ENCODE results near the gene DPP3. TPM values are rescaled to one million over a fixed set of nuclear protein-coding genes. Genes with fewer than 3 reads are reported as not detected.
A peak's percentile ranks its signal among the peaks of the same experiment; 100 is the strongest.
"Not testable (repeated sequence)": the region's sequence is repeated elsewhere in the genome, so short reads cannot be mapped to it uniquely, and the experiment has no call there.

Gene DPP3
- total RNA-seq, 1 donor from 2014 or later = 106 TPM

- DNase-seq (ENCODE audit: low read depth) = no peak
- TF ChIP-seq CTCF (conservative IDR thresholded peaks at IDR 0.05; ENCODE audit: low read depth, low read length) = no peak
- H3K4me3 ChIP-seq (ENCODE audit: low read depth, low read length) = no peak overlapping the region
Observed at GRCh38 chr11:66532784-66533183, 52.5 kb downstream of the DPP3 start.

- DNase-seq (ENCODE audit: low read depth) = no peak
- no peak for TF ChIP-seq CTCF (conservative IDR thresholded peaks at IDR 0.05; ENCODE audit: low read depth, low read length)
- no peak overlapping the region for H3K4me3 ChIP-seq (ENCODE audit: low read depth, low read length)
Observed at GRCh38 chr11:66539170-66539869, 59.1 kb downstream of the DPP3 start.

GRCh38 chr11:66539870-66540213 is 59.6 kb downstream of the DPP3 start:
- no peak for DNase-seq (ENCODE audit: low read depth)
- TF ChIP-seq CTCF (conservative IDR thresholded peaks at IDR 0.05; ENCODE audit: low read depth, low read length) = no peak
- H3K4me3 ChIP-seq (ENCODE audit: low read depth, low read length) = no peak overlapping the region

GRCh38 chr11:66540598-66540997 is 60.4 kb downstream of the DPP3 start:
- not testable (repeated sequence) for DNase-seq (ENCODE audit: low read depth)

GRCh38 chr11:66541892-66542291 is 61.7 kb downstream of the DPP3 start:
- no peak overlapping the region for H3K4me3 ChIP-seq (ENCODE audit: low read depth, low read length)
- no peak for TF ChIP-seq CTCF (conservative IDR thresholded peaks at IDR 0.05; ENCODE audit: low read depth, low read length)
- no peak for DNase-seq (ENCODE audit: low read depth)

More at GRCh38 chr11:66540598-66540997, 60.4 kb downstream of the DPP3 start:
- not testable (repeated sequence) for H3K4me3 ChIP-seq (ENCODE audit: low read depth, low read length)

- DNase-seq (ENCODE audit: low read depth) = no peak
- no peak for TF ChIP-seq CTCF (conservative IDR thresholded peaks at IDR 0.05; ENCODE audit: low read depth, low read length)
Observed at GRCh38 chr11:66542362-66542761, 62.1 kb downstream of the DPP3 start.

GRCh38 chr11:66543263-66544107 is 63.3 kb downstream of the DPP3 start:
- no peak overlapping the region for H3K4me3 ChIP-seq (ENCODE audit: low read depth, low read length)
- no peak for DNase-seq (ENCODE audit: low read depth)
- no peak for TF ChIP-seq CTCF (conservative IDR thresholded peaks at IDR 0.05; ENCODE audit: low read depth, low read length)

More at GRCh38 chr11:66542362-66542761, 62.1 kb downstream of the DPP3 start:
- no peak overlapping the region for H3K4me3 ChIP-seq (ENCODE audit: low read depth, low read length)

GRCh38 chr11:66544952-66545351 is 64.7 kb downstream of the DPP3 start:
- DNase-seq (ENCODE audit: low read depth) = not testable (repeated sequence)
- peak overlapping the region; percentile 88 for H3K4me3 ChIP-seq (ENCODE audit: low read depth, low read length)
